Adipose tissue (tissue), 3 donors: ENCODE results near the gene GAS2L3. TPM values are rescaled to one million over a fixed set of nuclear protein-coding genes. Genes with fewer than 3 reads are reported as not detected.

Source experiments
- polyA plus RNA-seq, 3 donors: library from polyadenylated mRNA; stranded (reverse); fragments of 200-250 nt; gene quantifications; one replicate each; pipeline ENCODE4 v1.2.3, GENCODE V29; 2013
- donor health status: healthy with polysubstance abuse.
- donor health status: Bipolar disorder and iron deficiency.
- donor health status: healthy.

The GAS2L3 gene
- polyA plus RNA-seq, 3 donors = 0.35 to 1.4 (median 0.90) TPM

Other genes starting within 250 kb of the GAS2L3 start
- gene SLC17A8, start 216.6 kb upstream of the GAS2L3 start, polyA plus RNA-seq = under 1 TPM in 1 of 3 donors, not detected in 2; 0.01 TPM
- under 1 TPM; 0.04 to 0.75 (median 0.67) TPM for gene NR1H4, start 99.8 kb upstream of the GAS2L3 start, polyA plus RNA-seq
- under 1 TPM; 0.11 to 0.22 (median 0.16) TPM for gene ANO4, start 221.1 kb downstream of the GAS2L3 start, polyA plus RNA-seq